Loucy (cell line): Measurements from ENCODE around the gene MED7.

Experiments used
- H2AFZ ChIP-seq: fragments of 200-600 bp; sonication (generic); 2 replicates; pipeline ENCODE4 v1.6.0; 2016; ENCODE audit warnings: antibody characterized with exemption, mild to moderate bottlenecking, low read length, moderate library complexity
- H3F3A ChIP-seq: fragments of 200-600 bp; 2 replicates; pipeline ENCODE4 v1.6.0; 2016; ENCODE audit warnings: antibody characterized with exemption, low read depth, mild to moderate bottlenecking
- H3K27me3 ChIP-seq: fragments of 200-600 bp; sonication (generic); 2 replicates; pipeline ENCODE4 v1.6.1; 2014; ENCODE audit warnings: low read length, mild to moderate bottlenecking; ENCODE audit not compliant: insufficient read depth, poor library complexity, severe bottlenecking
- H3K36me3 ChIP-seq: fragments of 200-600 bp; sonication (generic); 2 replicates; pipeline ENCODE4 v1.6.1; 2016; ENCODE audit warnings: low read length; ENCODE audit not compliant: insufficient read depth
- H3K4me1 ChIP-seq: fragments of 200-600 bp; sonication (generic); 2 replicates; pipeline ENCODE4 v1.5.1; 2014; ENCODE audit warnings: low read length, mild to moderate bottlenecking; ENCODE audit not compliant: insufficient read depth, poor library complexity, severe bottlenecking
- H3K4me2 ChIP-seq: fragments of 200-600 bp; sonication (generic); 2 replicates; pipeline ENCODE4 v1.6.0; 2014; ENCODE audit warnings: antibody characterized with exemption, low read length, low read depth, mild to moderate bottlenecking; ENCODE audit not compliant: poor library complexity, severe bottlenecking
- H3K4me3 ChIP-seq: fragments of 200-600 bp; sonication (generic); 2 replicates; pipeline ENCODE4 v1.5.1; 2014; ENCODE audit warnings: low read length, mild to moderate bottlenecking, mixed read lengths; ENCODE audit not compliant: poor library complexity, severe bottlenecking
- H3K79me2 ChIP-seq: fragments of 200-600 bp; sonication (generic); 2 replicates; pipeline ENCODE4 v1.6.1; 2014; ENCODE audit warnings: low read length; ENCODE audit not compliant: insufficient read depth
- H3K9ac ChIP-seq: fragments of 200-600 bp; sonication (generic); 2 replicates; pipeline ENCODE4 v1.6.0; 2014; ENCODE audit warnings: mild to moderate bottlenecking, low read depth, low read length, moderate library complexity; ENCODE audit not compliant: poor library complexity, severe bottlenecking
- H3K9me2 ChIP-seq: fragments of 200-600 bp; sonication (generic); replicated peaks from 2 replicates; pipeline ENCODE4 v1.6.1; 2016; ENCODE audit warnings: low read depth, low read length, mixed read lengths
- H3K9me3 ChIP-seq: fragments of 200-600 bp; sonication (generic); 2 replicates; pipeline ENCODE4 v1.6.1; 2014; ENCODE audit warnings: mild to moderate bottlenecking, antibody characterized with exemption, low read length, low read depth; ENCODE audit not compliant: insufficient read depth
- H4K20me1 ChIP-seq: fragments of 200-600 bp; sonication (generic); 2 replicates; pipeline ENCODE4 v1.6.0; 2014; ENCODE audit warnings: antibody characterized with exemption, low read length, mild to moderate bottlenecking; ENCODE audit not compliant: insufficient read depth, poor library complexity, severe bottlenecking
- EZH2phosphoT487 ChIP-seq: fragments of 200-600 bp; IDR thresholded peaks from 2 replicates; pipeline ENCODE4 v1.6.1; 2018; ENCODE audit warnings: antibody characterized with exemption, mild to moderate bottlenecking, moderate library complexity, borderline replicate concordance
- TF ChIP-seq, protein P1 (sequence below): fragments of 200-600 bp; sonication (generic); conservative IDR thresholded peaks from 2 replicates; pipeline ENCODE4 v1.5.1; 2014; ENCODE audit warnings: mild to moderate bottlenecking, antibody characterized with exemption, low read length

MED7 gene

DNA sequence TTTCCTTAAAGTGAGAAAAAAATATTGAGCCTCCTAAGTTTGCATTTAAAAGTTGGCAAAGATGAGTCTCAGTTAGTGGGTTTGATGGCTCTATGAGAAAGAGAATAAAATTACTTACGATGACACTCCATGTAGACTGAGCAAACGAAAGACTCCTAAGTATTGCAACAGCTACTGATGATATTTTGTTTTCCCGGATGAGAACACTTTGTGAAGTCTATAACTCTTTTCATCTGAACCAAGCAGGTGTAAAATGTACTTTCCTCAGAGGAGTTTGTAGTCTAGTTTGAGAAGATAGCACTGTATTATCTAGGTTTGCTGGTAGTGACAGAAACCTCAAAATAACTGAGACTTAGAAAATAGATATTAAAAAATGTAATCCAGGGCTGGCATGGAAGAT, 36.3 kb upstream of the MED7 start:
- H3K79me2 ChIP-seq, result peaks cover 33% of the 10 kb centered on the region
- H3K36me3 ChIP-seq, result no peaks in the 10 kb centered on the region
- H3K27me3 ChIP-seq, result no peaks in the 10 kb centered on the region
- H3K9ac ChIP-seq, result no peak overlapping the region
- no peak overlapping the region for H2AFZ ChIP-seq
- H4K20me1 ChIP-seq, result peaks cover 9% of the 10 kb centered on the region
- peaks cover 25% of the 10 kb centered on the region for H3K4me1 ChIP-seq
- TF ChIP-seq, protein P1, sequence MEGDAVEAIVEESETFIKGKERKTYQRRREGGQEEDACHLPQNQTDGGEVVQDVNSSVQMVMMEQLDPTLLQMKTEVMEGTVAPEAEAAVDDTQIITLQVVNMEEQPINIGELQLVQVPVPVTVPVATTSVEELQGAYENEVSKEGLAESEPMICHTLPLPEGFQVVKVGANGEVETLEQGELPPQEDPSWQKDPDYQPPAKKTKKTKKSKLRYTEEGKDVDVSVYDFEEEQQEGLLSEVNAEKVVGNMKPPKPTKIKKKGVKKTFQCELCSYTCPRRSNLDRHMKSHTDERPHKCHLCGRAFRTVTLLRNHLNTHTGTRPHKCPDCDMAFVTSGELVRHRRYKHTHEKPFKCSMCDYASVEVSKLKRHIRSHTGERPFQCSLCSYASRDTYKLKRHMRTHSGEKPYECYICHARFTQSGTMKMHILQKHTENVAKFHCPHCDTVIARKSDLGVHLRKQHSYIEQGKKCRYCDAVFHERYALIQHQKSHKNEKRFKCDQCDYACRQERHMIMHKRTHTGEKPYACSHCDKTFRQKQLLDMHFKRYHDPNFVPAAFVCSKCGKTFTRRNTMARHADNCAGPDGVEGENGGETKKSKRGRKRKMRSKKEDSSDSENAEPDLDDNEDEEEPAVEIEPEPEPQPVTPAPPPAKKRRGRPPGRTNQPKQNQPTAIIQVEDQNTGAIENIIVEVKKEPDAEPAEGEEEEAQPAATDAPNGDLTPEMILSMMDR, result no peak
- no peak for TF ChIP-seq EZH2phosphoT487
- no peak overlapping the region for H3K4me2 ChIP-seq
- no peaks in the 10 kb centered on the region for H3K9me2 ChIP-seq
- no peaks in the 10 kb centered on the region for H3K9me3 ChIP-seq
- no peak overlapping the region for H3K4me3 ChIP-seq
- H3F3A ChIP-seq, result peaks cover 4% of the 10 kb centered on the region; the same call in 1 of the 2 replicates

DNA sequence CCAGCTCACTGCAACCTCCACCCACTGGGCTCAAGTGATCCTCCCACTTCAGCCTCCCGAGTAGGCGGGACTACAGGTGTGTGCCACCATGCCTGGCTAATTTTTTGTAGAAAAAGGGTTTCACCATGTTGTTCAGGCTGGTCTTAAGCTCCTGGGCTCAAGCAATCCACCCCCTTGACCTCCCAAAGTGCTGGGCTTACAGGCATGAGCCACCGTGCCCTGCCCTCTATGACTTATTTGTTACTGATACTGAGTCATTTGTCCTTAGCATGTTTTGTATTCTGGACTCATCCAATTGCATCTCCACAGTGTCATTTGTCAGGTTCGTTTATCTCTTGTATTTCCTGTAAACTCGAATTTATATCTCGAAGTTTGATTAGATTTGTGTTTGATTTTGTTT, 35.3 kb upstream of the MED7 start:
- H3K27me3 ChIP-seq, result no peaks in the 10 kb centered on the region
- H3F3A ChIP-seq, result peaks cover 4% of the 10 kb centered on the region; the same call in 1 of the 2 replicates
- no peak overlapping the region for H2AFZ ChIP-seq
- no peak overlapping the region for H3K4me3 ChIP-seq
- H4K20me1 ChIP-seq, result no peaks in the 10 kb centered on the region
- H3K9me2 ChIP-seq, result no peaks in the 10 kb centered on the region
- no peak for TF ChIP-seq EZH2phosphoT487
- TF ChIP-seq, protein P1, result no peak
- peaks cover 22% of the 10 kb centered on the region for H3K4me1 ChIP-seq
- no peak overlapping the region for H3K9ac ChIP-seq
- H3K36me3 ChIP-seq, result no peaks in the 10 kb centered on the region
- H3K4me2 ChIP-seq, result no peak overlapping the region
- H3K9me3 ChIP-seq, result no peaks in the 10 kb centered on the region
- H3K79me2 ChIP-seq, result peaks cover 23% of the 10 kb centered on the region

DNA sequence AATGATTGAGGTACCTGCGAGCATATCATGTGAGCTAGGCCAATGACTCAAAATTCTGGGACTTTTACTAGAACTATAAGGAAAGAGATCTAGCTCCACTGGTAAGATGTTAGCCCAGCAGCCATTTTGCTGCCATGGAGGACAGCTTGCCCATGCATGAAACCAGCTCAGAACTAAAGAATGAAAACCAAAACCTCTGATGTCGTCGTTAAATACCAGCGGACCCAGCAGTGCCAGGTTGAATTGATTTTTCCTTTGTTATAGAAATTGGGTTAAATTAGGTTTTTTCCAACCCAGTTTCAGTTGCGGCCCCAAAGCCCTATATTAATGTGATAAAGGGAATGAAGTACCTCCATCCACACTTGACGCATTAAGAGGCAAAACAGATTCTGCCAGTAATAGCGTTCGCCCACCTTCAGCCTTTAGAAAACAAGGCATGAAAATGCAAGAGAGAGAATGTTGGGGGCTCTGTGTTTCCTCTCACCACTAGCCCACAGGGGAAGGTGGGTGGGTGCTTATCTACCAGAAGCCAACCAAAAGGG, 32.5 kb upstream of the MED7 start:
- Histone ChIP-seq H3K9me2 (no peaks in the 10 kb centered on the region), H3K9ac (no peak overlapping the region), H3K4me3 (no peak overlapping the region), H2AFZ (no peak overlapping the region), H3F3A (peaks cover 2% of the 10 kb centered on the region; the same call in 1 of the 2 replicates), H3K4me2 (no peak overlapping the region), H3K79me2 (no peaks in the 10 kb centered on the region), H3K9me3 (no peaks in the 10 kb centered on the region), H3K27me3 (no peaks in the 10 kb centered on the region), H3K36me3 (no peaks in the 10 kb centered on the region), H4K20me1 (no peaks in the 10 kb centered on the region), H3K4me1 (peaks cover 31% of the 10 kb centered on the region)
- no peak for TF ChIP-seq EZH2phosphoT487
- TF ChIP-seq, protein P1, result no peak
